ENCODE data around the gene NEDD9. TPM values are rescaled to one million over a fixed set of nuclear protein-coding genes. Genes with fewer than 3 reads are reported as not detected.

The NEDD9 gene
- total and polyA plus RNA-seq, 2 of the 13 experiments (the other 11 are each of a cell fraction or from before 2014, with no cell fraction given) = 27.1 to 389 TPM

- TF ChIP-seq MLXIP (CRISPR knock-in tag; IDR thresholded peaks at IDR 0.05; ENCODE audit: borderline replicate concordance) = no peak
- TF ChIP-seq PRMT3 (CRISPR knock-in tag; IDR thresholded peaks at IDR 0.05; ENCODE audit: borderline replicate concordance, low read depth) = 0 out of 2 replicates have a peak, but pooled peaks have one; percentile 29
- no peak for TF ChIP-seq ZNF121 (CRISPR knock-in tag; IDR thresholded peaks at IDR 0.05)
- peak; percentile 93 for TF ChIP-seq SALL1 (CRISPR knock-in tag; IDR thresholded peaks at IDR 0.05)
- TF ChIP-seq ZNF672 (CRISPR knock-in tag; IDR thresholded peaks at IDR 0.05) = no peak
- no peak for TF ChIP-seq IRF9 (CRISPR knock-in tag; IDR thresholded peaks at IDR 0.05; ENCODE audit: borderline replicate concordance)
- TF ChIP-seq ZNF263 (CRISPR knock-in tag; IDR thresholded peaks at IDR 0.05) = peak; percentile 87
- peak; percentile 68 for TF ChIP-seq HMGXB3 (CRISPR knock-in tag; IDR thresholded peaks at IDR 0.05; ENCODE audit: borderline replicate concordance)
- no peak for TF ChIP-seq PTBP1 (IDR thresholded peaks at IDR 0.05; ENCODE audit: low read depth, low read length, poor library complexity, severe bottlenecking)
- peak; percentile 47; the same call in 1 of the 2 replicates for TF ChIP-seq ONECUT2 (CRISPR knock-in tag; IDR thresholded peaks at IDR 0.05)
- TF ChIP-seq ZNF816 (CRISPR knock-in tag; IDR thresholded peaks at IDR 0.05; ENCODE audit: borderline replicate concordance) = peak; percentile 98
- peak; percentile 45; the same call in 1 of the 2 replicates for TF ChIP-seq ZNF598 (CRISPR knock-in tag; IDR thresholded peaks at IDR 0.05; ENCODE audit: borderline replicate concordance)
- no peak for TF ChIP-seq SIN3A (IDR thresholded peaks at IDR 0.05; ENCODE audit: borderline replicate concordance, low read depth, low read length)
- TF ChIP-seq BORCS8-MEF2B (CRISPR knock-in tag; IDR thresholded peaks at IDR 0.05) = no peak
- TF ChIP-seq TFE3 (CRISPR knock-in tag; IDR thresholded peaks at IDR 0.05) = peak; percentile 83
- peak; percentile 29 for TF ChIP-seq U2AF1 (optimal IDR thresholded peaks at IDR 0.05; ENCODE audit: low read depth, low read length)
- peak; percentile 17 for TF ChIP-seq YY1 (IDR thresholded peaks at IDR 0.05; ENCODE audit: insufficient read depth, insufficient replicate concordance, low read depth, low read length)
Measured at GRCh38 chr6:11202513-11203305, 29.8 kb downstream of the NEDD9 start (continued).

Measured in HepG2 (cell line).